Measurements from ENCODE around the gene C16orf89. TPM values are rescaled to one million over a fixed set of nuclear protein-coding genes. Genes with fewer than 3 reads are reported as not detected.
"Not testable (repeated sequence)": the region's sequence is repeated elsewhere in the genome, so short reads cannot be mapped to it uniquely, and the experiment has no call there.

Gene C16orf89
- under 1 TPM; 0.26 to 0.88 TPM for polyA plus RNA-seq

GRCh38 chr16:5065813-5066212, at the start of gene C16orf89:
C16orf89 (minus strand) TSS chr16:5065956; CDS start chr16:5065908, 48 bp downstream.
- no peaks in the 10 kb centered on the region for H3K36me3 ChIP-seq (ENCODE audit: control insufficient read depth in 2 of 2, insufficient read depth in 2 of 2, low read length in 1 of 2)
- no peak within 1 kb of the TSS for H3K4me3 ChIP-seq (ENCODE audit: low read depth in 1 of 2, low read length in 2 of 2)
- H3K9me3 ChIP-seq (ENCODE audit: control insufficient read depth in 2 of 2, insufficient read depth in 1 of 2, low read depth in 1 of 2, low read length in 1 of 2), result no peaks in the 10 kb centered on the region
- no peaks in the 10 kb centered on the region for H3K27me3 ChIP-seq (ENCODE audit: control insufficient read depth in 1 of 2, insufficient read depth in 2 of 2, low read length in 2 of 2)
- peaks cover 0 to 4% of the 10 kb centered on the region in 2 donors for H3K4me1 ChIP-seq (ENCODE audit: control insufficient read depth in 2 of 2, insufficient read depth in 2 of 2, low read length in 1 of 2)
- 32 to 56% methylated on average over 10 of the region's 10 CpGs for WGBS, 2 donors
- H3K27ac ChIP-seq (ENCODE audit: low read depth in 2 of 2, low read length in 1 of 2), result peak within 1 kb of the TSS in 1 of 2 donors; percentile 3

- not testable (repeated sequence) for H3K9me3 ChIP-seq (ENCODE audit: control insufficient read depth in 2 of 2, insufficient read depth in 1 of 2, low read depth in 1 of 2, low read length in 1 of 2); H3K4me3 ChIP-seq (ENCODE audit: low read depth in 1 of 2, low read length in 2 of 2); H3K27ac ChIP-seq (ENCODE audit: low read depth in 2 of 2, low read length in 1 of 2)
Measured at GRCh38 chr16:5110933-5111332, 45.2 kb upstream of the C16orf89 start.

GRCh38 chr16:5108505-5109158, 42.9 kb upstream of the C16orf89 start:
- Histone ChIP-seq H3K4me1 (ENCODE audit: control insufficient read depth in 2 of 2, insufficient read depth in 2 of 2, low read length in 1 of 2) (no peaks in the 10 kb centered on the region), H3K27ac (ENCODE audit: low read depth in 2 of 2, low read length in 1 of 2) (no peak overlapping the region), H3K36me3 (ENCODE audit: control insufficient read depth in 2 of 2, insufficient read depth in 2 of 2, low read length in 1 of 2) (no peaks in the 10 kb centered on the region), H3K27me3 (ENCODE audit: control insufficient read depth in 1 of 2, insufficient read depth in 2 of 2, low read length in 2 of 2) (no peaks in the 10 kb centered on the region), H3K4me3 (ENCODE audit: low read depth in 1 of 2, low read length in 2 of 2) (no peak overlapping the region), H3K9me3 (ENCODE audit: control insufficient read depth in 2 of 2, insufficient read depth in 1 of 2, low read depth in 1 of 2, low read length in 1 of 2) (no peaks in the 10 kb centered on the region)
- 91 to 95% methylated on average over 24 to 27 of the region's 27 CpGs for WGBS, 2 donors

More at GRCh38 chr16:5110933-5111332, 45.2 kb upstream of the C16orf89 start:
- not testable (repeated sequence) for H3K27me3 ChIP-seq (ENCODE audit: control insufficient read depth in 1 of 2, insufficient read depth in 2 of 2, low read length in 2 of 2); H3K4me1 ChIP-seq (ENCODE audit: control insufficient read depth in 2 of 2, insufficient read depth in 2 of 2, low read length in 1 of 2); H3K36me3 ChIP-seq (ENCODE audit: control insufficient read depth in 2 of 2, insufficient read depth in 2 of 2, low read length in 1 of 2)
- WGBS, 2 donors, result 77 to 85% methylated on average over 8 to 10 of the region's 10 CpGs

GRCh38 chr16:5105039-5105438, 39.3 kb upstream of the C16orf89 start:
- H3K27me3 ChIP-seq (ENCODE audit: control insufficient read depth in 1 of 2, insufficient read depth in 2 of 2, low read length in 2 of 2); H3K4me1 ChIP-seq (ENCODE audit: control insufficient read depth in 2 of 2, insufficient read depth in 2 of 2, low read length in 1 of 2); H3K4me3 ChIP-seq (ENCODE audit: low read depth in 1 of 2, low read length in 2 of 2); H3K9me3 ChIP-seq (ENCODE audit: control insufficient read depth in 2 of 2, insufficient read depth in 1 of 2, low read depth in 1 of 2, low read length in 1 of 2); H3K36me3 ChIP-seq (ENCODE audit: control insufficient read depth in 2 of 2, insufficient read depth in 2 of 2, low read length in 1 of 2); H3K27ac ChIP-seq (ENCODE audit: low read depth in 2 of 2, low read length in 1 of 2): not testable (repeated sequence)
- WGBS, 2 donors, result 35 to 45% methylated on average over 4 to 5 of the region's 5 CpGs

GRCh38 chr16:5103296-5104032, 37.7 kb upstream of the C16orf89 start:
- not testable (repeated sequence) for H3K27me3 ChIP-seq (ENCODE audit: control insufficient read depth in 1 of 2, insufficient read depth in 2 of 2, low read length in 2 of 2); H3K27ac ChIP-seq (ENCODE audit: low read depth in 2 of 2, low read length in 1 of 2); H3K4me3 ChIP-seq (ENCODE audit: low read depth in 1 of 2, low read length in 2 of 2); H3K36me3 ChIP-seq (ENCODE audit: control insufficient read depth in 2 of 2, insufficient read depth in 2 of 2, low read length in 1 of 2); H3K4me1 ChIP-seq (ENCODE audit: control insufficient read depth in 2 of 2, insufficient read depth in 2 of 2, low read length in 1 of 2); H3K9me3 ChIP-seq (ENCODE audit: control insufficient read depth in 2 of 2, insufficient read depth in 1 of 2, low read depth in 1 of 2, low read length in 1 of 2)
- WGBS, 2 donors, result 89 to 92% methylated on average over 12 of the region's 12 CpGs

GRCh38 chr16:5099174-5099573, 33.4 kb upstream of the C16orf89 start:
- H3K36me3 ChIP-seq (ENCODE audit: control insufficient read depth in 2 of 2, insufficient read depth in 2 of 2, low read length in 1 of 2); H3K4me1 ChIP-seq (ENCODE audit: control insufficient read depth in 2 of 2, insufficient read depth in 2 of 2, low read length in 1 of 2); H3K27ac ChIP-seq (ENCODE audit: low read depth in 2 of 2, low read length in 1 of 2); H3K4me3 ChIP-seq (ENCODE audit: low read depth in 1 of 2, low read length in 2 of 2); H3K27me3 ChIP-seq (ENCODE audit: control insufficient read depth in 1 of 2, insufficient read depth in 2 of 2, low read length in 2 of 2); H3K9me3 ChIP-seq (ENCODE audit: control insufficient read depth in 2 of 2, insufficient read depth in 1 of 2, low read depth in 1 of 2, low read length in 1 of 2): not testable (repeated sequence)
- 6 to 7% methylated on average over 3 to 4 of the region's 4 CpGs for WGBS, 2 donors

GRCh38 chr16:5098221-5099159, 32.7 kb upstream of the C16orf89 start:
- H3K4me3 ChIP-seq (ENCODE audit: low read depth in 1 of 2, low read length in 2 of 2), result peak overlapping the region; percentile 59 to 65

GRCh38 chr16:5097470-5098220, 31.9 kb upstream of the C16orf89 start, which contains the start of gene EEF2KMT:
EEF2KMT (minus strand) TSS chr16:5097795; CDS start chr16:5097739, 56 bp downstream.
- not testable (repeated sequence) for H3K36me3 ChIP-seq (ENCODE audit: control insufficient read depth in 2 of 2, insufficient read depth in 2 of 2, low read length in 1 of 2); H3K4me1 ChIP-seq (ENCODE audit: control insufficient read depth in 2 of 2, insufficient read depth in 2 of 2, low read length in 1 of 2); H3K27me3 ChIP-seq (ENCODE audit: control insufficient read depth in 1 of 2, insufficient read depth in 2 of 2, low read length in 2 of 2); H3K9me3 ChIP-seq (ENCODE audit: control insufficient read depth in 2 of 2, insufficient read depth in 1 of 2, low read depth in 1 of 2, low read length in 1 of 2)
- 1% methylated on average over 67 of the region's 67 CpGs for WGBS, 2 donors
- Histone ChIP-seq H3K4me3 (ENCODE audit: low read depth in 1 of 2, low read length in 2 of 2) (peak within 1 kb of the TSS; percentile 65 to 72), H3K27ac (ENCODE audit: low read depth in 2 of 2, low read length in 1 of 2) (peak within 1 kb of the TSS; percentile 74 to 85)

More at GRCh38 chr16:5098221-5099159, 32.7 kb upstream of the C16orf89 start:
- not testable (repeated sequence) for H3K9me3 ChIP-seq (ENCODE audit: control insufficient read depth in 2 of 2, insufficient read depth in 1 of 2, low read depth in 1 of 2, low read length in 1 of 2); H3K36me3 ChIP-seq (ENCODE audit: control insufficient read depth in 2 of 2, insufficient read depth in 2 of 2, low read length in 1 of 2); H3K27me3 ChIP-seq (ENCODE audit: control insufficient read depth in 1 of 2, insufficient read depth in 2 of 2, low read length in 2 of 2); H3K4me1 ChIP-seq (ENCODE audit: control insufficient read depth in 2 of 2, insufficient read depth in 2 of 2, low read length in 1 of 2)
- H3K27ac ChIP-seq (ENCODE audit: low read depth in 2 of 2, low read length in 1 of 2), result peak overlapping the region; percentile 62 to 85
- WGBS, 2 donors, result 1% methylated on average over 47 to 58 of the region's 67 CpGs

- WGBS, 2 donors, result 1% methylated on average over 17 to 23 of the region's 23 CpGs
- H3K27ac ChIP-seq (ENCODE audit: low read depth in 2 of 2, low read length in 1 of 2), result peak overlapping the region; percentile 67 to 74
- not testable (repeated sequence) for H3K9me3 ChIP-seq (ENCODE audit: control insufficient read depth in 2 of 2, insufficient read depth in 1 of 2, low read depth in 1 of 2, low read length in 1 of 2); H3K36me3 ChIP-seq (ENCODE audit: control insufficient read depth in 2 of 2, insufficient read depth in 2 of 2, low read length in 1 of 2); H3K27me3 ChIP-seq (ENCODE audit: control insufficient read depth in 1 of 2, insufficient read depth in 2 of 2, low read length in 2 of 2); H3K4me1 ChIP-seq (ENCODE audit: control insufficient read depth in 2 of 2, insufficient read depth in 2 of 2, low read length in 1 of 2)
- peak overlapping the region; percentile 65 to 72 for H3K4me3 ChIP-seq (ENCODE audit: low read depth in 1 of 2, low read length in 2 of 2)
Measured at GRCh38 chr16:5097061-5097469, 31.3 kb upstream of the C16orf89 start.

All from esophagus (tissue), 2 donors.